K562 treated with DMSO at 1 percent for 48 hours (cell line): ENCODE measurements around the gene OTUD3. TPM values are rescaled to one million over a fixed set of nuclear protein-coding genes. Genes with fewer than 3 reads are reported as not detected.

Experiments used
- total RNA-seq: library from RNA; unstranded; fragments of 300-600 nt; gene quantifications from 2 replicates; pipeline ENCODE4 v1.2.3, GENCODE V29; 2022; ENCODE audit warnings: low replicate concordance; ENCODE audit errors: extremely low read depth

Gene OTUD3
- not detected in 2 replicates for total RNA-seq

DNA sequence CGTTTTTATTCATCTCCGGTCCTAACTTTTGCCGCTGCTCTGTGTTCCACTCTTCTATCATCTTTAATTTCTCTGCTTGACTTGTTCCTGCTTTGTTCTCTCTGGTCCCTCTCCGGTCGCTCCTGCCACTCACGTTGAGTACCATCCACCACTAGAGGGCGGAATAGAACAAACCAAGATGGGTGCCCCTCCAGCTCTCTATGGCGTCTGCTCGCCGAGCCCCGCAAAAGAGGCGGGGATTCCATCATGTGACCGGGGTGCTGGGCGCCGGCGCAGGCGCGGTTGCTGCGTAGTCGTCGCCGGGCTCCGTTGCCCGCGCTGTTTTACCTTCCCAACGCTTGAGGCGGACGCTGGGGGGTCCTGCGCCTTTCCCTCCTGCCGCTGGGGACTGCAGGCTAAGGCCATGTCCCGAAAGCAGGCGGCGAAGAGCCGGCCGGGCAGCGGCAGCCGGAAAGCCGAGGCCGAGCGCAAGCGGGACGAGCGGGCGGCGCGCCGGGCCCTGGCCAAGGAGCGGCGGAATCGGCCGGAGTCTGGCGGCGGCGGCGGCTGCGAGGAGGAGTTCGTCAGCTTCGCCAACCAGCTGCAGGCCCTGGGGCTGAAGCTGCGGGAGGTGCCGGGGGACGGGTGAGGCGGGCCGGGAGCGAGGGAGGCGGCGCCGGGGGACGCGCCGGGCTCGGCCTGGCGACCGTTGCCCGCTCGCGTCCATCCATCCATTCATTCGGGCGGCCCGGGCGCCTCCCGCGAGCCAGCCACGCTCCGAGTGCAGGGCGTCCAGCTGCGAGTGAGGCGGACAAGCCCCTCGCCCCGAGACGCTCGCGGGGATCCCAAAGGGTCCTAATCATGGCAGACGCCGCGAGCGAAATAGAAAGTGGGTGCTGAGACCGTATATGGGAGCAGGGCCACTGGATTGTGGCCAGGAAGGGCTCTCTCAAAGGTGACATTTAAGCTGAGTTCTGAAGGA lies at the start of gene OTUD3:
OTUD3 (plus strand) TSS at position 285 of the 961 bp plus-strand sequence; CDS start at position 404, 119 bp downstream.

DNA sequence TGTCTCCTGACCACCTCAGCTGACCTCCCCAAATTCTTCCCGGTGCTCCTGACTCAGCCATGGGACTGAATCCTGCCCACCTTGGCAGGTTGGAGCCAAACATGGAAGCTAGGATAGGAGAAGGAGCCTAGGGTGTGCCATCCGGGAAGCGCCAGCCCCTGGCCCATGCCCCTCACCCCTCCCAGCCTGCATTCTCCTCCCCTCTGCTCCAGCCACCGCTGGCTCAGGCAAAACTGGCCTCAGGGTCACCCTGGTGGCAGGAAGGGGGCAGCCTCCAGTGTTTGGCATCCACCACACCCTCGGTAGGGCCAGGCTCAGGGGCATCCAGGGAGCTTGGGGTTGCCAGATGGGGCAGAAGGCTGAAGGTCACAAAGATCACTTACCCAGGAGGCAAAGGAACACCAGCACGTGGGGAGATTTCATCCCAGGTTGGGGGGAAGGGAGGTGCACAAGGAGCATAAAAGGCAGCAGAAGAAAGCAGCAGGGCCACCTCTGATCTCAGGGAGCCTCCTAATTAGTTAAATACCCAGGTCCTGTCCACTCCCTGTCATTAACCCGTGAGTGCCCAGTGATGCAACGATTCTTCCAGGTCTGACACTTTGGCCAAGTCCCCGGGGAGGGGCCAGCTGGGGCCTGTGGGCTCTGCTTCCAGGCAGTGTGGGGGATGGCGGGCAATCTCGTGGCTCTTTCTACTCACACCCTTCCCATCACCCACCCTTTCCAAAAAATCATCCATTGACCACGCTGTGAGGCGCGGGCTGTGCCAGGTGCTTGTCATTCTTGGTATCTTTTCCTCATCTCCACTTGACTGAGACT lies 41.1 kb downstream of the OTUD3 start, which contains the start of gene PLA2G2E:
PLA2G2E (minus strand) TSS at position 481 of the 816 bp plus-strand sequence; CDS start at position 423, 58 bp downstream.

Other genes starting within 250 kb of the OTUD3 start
- gene NBL1, start 238.1 kb upstream of the OTUD3 start, total RNA-seq = not detected in 2 replicates
- gene HTR6, start 217.5 kb upstream of the OTUD3 start, total RNA-seq = not detected in 2 replicates
- gene TMCO4, start 82.5 kb upstream of the OTUD3 start, total RNA-seq = not detected in 2 replicates
- gene RNF186, start 67.1 kb upstream of the OTUD3 start, total RNA-seq = not detected in 2 replicates
- not detected in 2 replicates for gene PLA2G2E, start 41.2 kb downstream of the OTUD3 start, total RNA-seq
- not detected in 2 replicates for gene PLA2G2A, start 97.2 kb downstream of the OTUD3 start, total RNA-seq
- gene PLA2G5, start 187.8 kb downstream of the OTUD3 start, total RNA-seq = not detected in 2 replicates
- not detected in 2 replicates for gene PLA2G2D, start 237.1 kb downstream of the OTUD3 start, total RNA-seq